ENCODE data around the gene LAMB4. TPM values are rescaled to one million over a fixed set of nuclear protein-coding genes. Genes with fewer than 3 reads are reported as not detected.

The LAMB4 gene
- total RNA-seq, 1 donor: 0.45 TPM

- TF ChIP-seq CTCF (IDR thresholded peaks at IDR 0.05; ENCODE audit: insufficient read depth, low read length): no peak
- no peak overlapping the region for H3K4me3 ChIP-seq (ENCODE audit: low read depth, low read length)
- DNase-seq (ENCODE audit: low read depth): no peak
Observed at GRCh38 chr7:108073305-108074070, 56.7 kb downstream of the LAMB4 start.

GRCh38 chr7:108072739-108073138, 57.4 kb downstream of the LAMB4 start:
- no peak overlapping the region for H3K4me3 ChIP-seq (ENCODE audit: low read depth, low read length)
- DNase-seq (ENCODE audit: low read depth): no peak
- no peak for TF ChIP-seq CTCF (IDR thresholded peaks at IDR 0.05; ENCODE audit: insufficient read depth, low read length)

GRCh38 chr7:108072116-108072515, 58.0 kb downstream of the LAMB4 start:
- DNase-seq (ENCODE audit: low read depth): no peak
- no peak overlapping the region for H3K4me3 ChIP-seq (ENCODE audit: low read depth, low read length)

GRCh38 chr7:108071551-108071950, 58.6 kb downstream of the LAMB4 start:
- TF ChIP-seq CTCF (IDR thresholded peaks at IDR 0.05; ENCODE audit: insufficient read depth, low read length): no peak
- DNase-seq (ENCODE audit: low read depth): no peak
- H3K4me3 ChIP-seq (ENCODE audit: low read depth, low read length): no peak overlapping the region

More at GRCh38 chr7:108072116-108072515, 58.0 kb downstream of the LAMB4 start:
- TF ChIP-seq CTCF (IDR thresholded peaks at IDR 0.05; ENCODE audit: insufficient read depth, low read length): no peak

- H3K4me3 ChIP-seq (ENCODE audit: low read depth, low read length): no peak overlapping the region
- no peak for DNase-seq (ENCODE audit: low read depth)
- TF ChIP-seq CTCF (IDR thresholded peaks at IDR 0.05; ENCODE audit: insufficient read depth, low read length): no peak
Observed at GRCh38 chr7:108069646-108070045, 60.5 kb downstream of the LAMB4 start.

- TF ChIP-seq CTCF (IDR thresholded peaks at IDR 0.05; ENCODE audit: insufficient read depth, low read length): no peak
- no peak overlapping the region for H3K4me3 ChIP-seq (ENCODE audit: low read depth, low read length)
- no peak for DNase-seq (ENCODE audit: low read depth)
Observed at GRCh38 chr7:108067844-108068243, 62.3 kb downstream of the LAMB4 start.

- no peak overlapping the region for H3K4me3 ChIP-seq (ENCODE audit: low read depth, low read length)
- TF ChIP-seq CTCF (IDR thresholded peaks at IDR 0.05; ENCODE audit: insufficient read depth, low read length): no peak
- no peak for DNase-seq (ENCODE audit: low read depth)
Observed at GRCh38 chr7:108066486-108066885, 63.7 kb downstream of the LAMB4 start.
